Panc1 (cell line): ENCODE measurements around the gene HLA-DOB. TPM values are rescaled to one million over a fixed set of nuclear protein-coding genes. Genes with fewer than 3 reads are reported as not detected.

Source experiments
- ATAC-seq: fragments of 200-7000 bp; cut with Tn5 transposase; 2 replicates; pipeline ENCODE4 v1.9.1; 2020; ENCODE audit warnings: mild to moderate bottlenecking, moderate library complexity
- BruUV-seq: library from RNA; stranded (reverse); fragments of 400-500 nt; replicated peaks from 2 replicates; lab custom pipeline; 2021; lab: Mats Ljungman, UMichigan
- CTCF ChIA-PET: fragments of 300-600 bp; sonication (Branson Sonifier 250); formaldehyde crosslinking; loops from one replicate; lab custom pipeline; 2022; ENCODE audit warnings: antibody characterized with exemption; lab: Charles Lee
- POLR2A ChIA-PET: fragments of 300-600 bp; sonication (Branson Sonifier 250); formaldehyde crosslinking; loops from one replicate; lab custom pipeline; 2022; ENCODE audit warnings: antibody characterized with exemption; lab: Charles Lee
- DNase-seq: peaks from one replicate; pipeline ENCODE4 v3.0.0-alpha.2; 2010; ENCODE audit warnings: low read depth, low spot score
- H3K27ac ChIP-seq: 2 replicates; pipeline ENCODE4 v1.5.1; 2011; ENCODE audit warnings: mild to moderate bottlenecking, low read length, inconsistent platforms
- H3K27me3 ChIP-seq: fragments of 200-500 bp; sonication (Bioruptor generic); 2 replicates; pipeline ENCODE4 v1.6.0; 2014; ENCODE audit warnings: low read length, inconsistent platforms; ENCODE audit not compliant: control insufficient read depth, insufficient read depth
- H3K36me3 ChIP-seq: fragments of 200-500 bp; sonication (Bioruptor generic); 2 replicates; pipeline ENCODE4 v1.5.1; 2014; ENCODE audit warnings: inconsistent platforms, mild to moderate bottlenecking, low read length, moderate library complexity; ENCODE audit not compliant: control insufficient read depth, insufficient read depth
- H3K4me1 ChIP-seq: 2 replicates; pipeline ENCODE4 v1.5.1; 2011; ENCODE audit warnings: inconsistent platforms, mild to moderate bottlenecking, low read length, moderate library complexity; ENCODE audit not compliant: control insufficient read depth, insufficient read depth
- H3K4me3 ChIP-seq, 2 experiments: 2 replicates each; pipeline ENCODE4 v1.5.1; 2011 to 2012; ENCODE audit warnings: low read depth in 2 of 2, low read length in 2 of 2, mild to moderate bottlenecking in 2 of 2, inconsistent platforms in 1 of 2, moderate library complexity in 1 of 2
- H3K9me3 ChIP-seq: fragments of 200-500 bp; sonication (Bioruptor generic); 2 replicates; pipeline ENCODE4 v1.5.1; 2014; ENCODE audit warnings: low read depth, mild to moderate bottlenecking, inconsistent platforms, low read length, moderate library complexity; ENCODE audit not compliant: control insufficient read depth, insufficient read depth
- CTCF ChIP-seq: fragments of 450-650 bp; IDR thresholded peaks from 2 replicates; pipeline ENCODE4 v1.5.1; 2017; ENCODE audit warnings: mild to moderate bottlenecking
- POLR2AphosphoS5 ChIP-seq: IDR thresholded peaks from 2 replicates; pipeline ENCODE4 v1.6.1; 2012; ENCODE audit warnings: mild to moderate bottlenecking, low read depth, low read length, moderate library complexity
- REST ChIP-seq, 2 experiments: IDR thresholded peaks; 2 replicates each; pipeline ENCODE4 v1.6.1; 2011 to 2012; ENCODE audit warnings: low read depth in 2 of 2, control low read depth in 1 of 2, low read length in 1 of 2, mild to moderate bottlenecking in 1 of 2, moderate library complexity in 1 of 2; ENCODE audit not compliant: insufficient read depth in 1 of 2
- SIN3A ChIP-seq: IDR thresholded peaks from 2 replicates; pipeline ENCODE4 v1.6.1; 2012; ENCODE audit warnings: low read depth, mild to moderate bottlenecking, low read length, moderate library complexity, borderline replicate concordance; ENCODE audit not compliant: insufficient read depth
- TCF7L2 ChIP-seq: IDR thresholded peaks from 2 replicates; pipeline ENCODE4 v1.6.1; 2011; ENCODE audit warnings: mild to moderate bottlenecking, low read depth, low read length, inconsistent platforms
- in situ Hi-C: cut with HindIII; loops from 2 replicates; pipeline ENCODE4 v1.10.0; 2016; ENCODE audit warnings: low sequenced_read_pairs, low pct_unique_long_range_greater_than_20kb
- intact Hi-C: fragments of 100-400 bp; cut with micrococcal nuclease; formaldehyde crosslinking; loops from one replicate; pipeline ENCODE4 v1.10.0; 2022; ENCODE audit not compliant: unreplicated experiment
- total RNA-seq: library from RNA; stranded (reverse); gene quantifications from one replicate; pipeline ENCODE4 v1.2.1, GENCODE V29; 2021; ENCODE audit not compliant: unreplicated experiment

The HLA-DOB gene
- total RNA-seq, 1 experiment from 2014 or later = 0.39 TPM

- TF ChIP-seq TCF7L2 (no peak), POLR2AphosphoS5 (no peak), SIN3A (no peak), CTCF (no peak), REST (IDR thresholded peaks at IDR 0.05; ENCODE audit: insufficient read depth in 1 of 2, low read depth in 2 of 2, low read length in 1 of 2) (no peak)
- DNase-seq (no peak), ATAC-seq (no peak)
- H3K36me3 ChIP-seq = no peaks in the 10 kb centered on the region
- CTCF ChIA-PET = no interaction called here
- H3K27ac ChIP-seq = no peak overlapping the region
- no peaks in the 10 kb centered on the region for H3K4me1 ChIP-seq
- H3K4me3 ChIP-seq = no peak overlapping the region
- H3K9me3 ChIP-seq = no peaks in the 10 kb centered on the region
- BruUV-seq = no TSS peak
- intact Hi-C loops (no loop called here), in situ Hi-C loops (no loop called here)
- no peaks in the 10 kb centered on the region; the same call in 1 of the 2 replicates for H3K27me3 ChIP-seq
- POLR2A ChIA-PET = no interaction called here
These were observed 2.1 kb upstream of the HLA-DOB start for GRCh38 chr6:32818867-32819266.

- in situ Hi-C loops (no loop called here), intact Hi-C loops (no loop called here)
- peaks cover 2% of the 10 kb centered on the region; the same call in 1 of the 2 replicates for H3K27me3 ChIP-seq
- no TSS peak for BruUV-seq
- no peaks in the 10 kb centered on the region for H3K4me1 ChIP-seq
- CTCF ChIA-PET = no interaction called here
- H3K9me3 ChIP-seq = no peaks in the 10 kb centered on the region
- H3K36me3 ChIP-seq = no peaks in the 10 kb centered on the region
- DNase-seq (no peak), ATAC-seq (no peak)
- no peak overlapping the region for H3K27ac ChIP-seq
- POLR2A ChIA-PET = no interaction called here
- TF ChIP-seq POLR2AphosphoS5 (no peak), TCF7L2 (no peak), SIN3A (no peak), CTCF (no peak), REST (IDR thresholded peaks at IDR 0.05; ENCODE audit: insufficient read depth in 1 of 2, low read depth in 2 of 2, low read length in 1 of 2) (no peak)
- no peak overlapping the region for H3K4me3 ChIP-seq
These were observed 806 bp downstream of the HLA-DOB start for GRCh38 chr6:32815996-32816395.
